HFF-Myc (cell line): ENCODE measurements around the gene BOLA2B.

Source experiments
- DNase-seq: peaks from one replicate; pipeline ENCODE4 v3.0.0-alpha.2; 2011; ENCODE audit warnings: low read depth; ENCODE audit errors: extremely low read depth
- H3K4me3 ChIP-seq: replicated peaks from 2 replicates; pipeline ENCODE4 v1.5.1; 2011; ENCODE audit warnings: low read depth, mild to moderate bottlenecking, control low read depth, low read length
- TF ChIP-seq, protein P1 (sequence below): IDR thresholded peaks from 2 replicates; pipeline ENCODE4 v1.5.1; 2012; ENCODE audit warnings: mild to moderate bottlenecking, low read depth, low read length, control low read depth; ENCODE audit errors: missing control alignments

The BOLA2B gene

DNA sequence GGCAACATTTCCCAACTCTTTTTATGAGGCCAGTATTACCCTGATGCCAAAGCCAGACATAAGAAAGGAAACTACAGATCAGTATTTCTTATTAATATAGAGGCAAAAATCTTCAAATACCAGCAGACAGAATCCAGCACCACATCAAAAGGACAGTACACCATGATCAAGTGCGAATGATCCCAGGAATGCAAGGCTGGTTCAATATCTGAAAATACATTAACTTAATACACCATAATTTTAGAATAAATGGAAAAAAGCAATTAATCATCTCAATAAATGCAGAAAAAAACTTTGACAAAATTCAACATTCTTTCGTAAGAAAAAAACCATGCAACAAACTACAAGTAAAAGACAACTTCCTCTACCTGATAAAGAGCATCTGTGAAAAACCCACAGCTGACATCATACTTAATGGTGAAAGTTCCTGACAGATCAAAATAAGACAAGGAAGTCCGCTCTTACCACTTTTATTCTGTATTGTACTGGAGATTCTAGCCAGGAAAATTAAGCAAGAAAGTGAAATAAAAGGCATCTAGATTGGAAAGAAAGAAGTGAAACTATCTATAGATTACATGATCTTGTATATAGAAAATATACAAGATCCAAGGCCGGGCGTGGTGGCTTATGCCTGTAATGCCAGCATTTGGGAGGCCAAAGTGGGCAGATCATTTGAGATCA, 44.1 kb downstream of the BOLA2B start:
- TF ChIP-seq, protein P1, sequence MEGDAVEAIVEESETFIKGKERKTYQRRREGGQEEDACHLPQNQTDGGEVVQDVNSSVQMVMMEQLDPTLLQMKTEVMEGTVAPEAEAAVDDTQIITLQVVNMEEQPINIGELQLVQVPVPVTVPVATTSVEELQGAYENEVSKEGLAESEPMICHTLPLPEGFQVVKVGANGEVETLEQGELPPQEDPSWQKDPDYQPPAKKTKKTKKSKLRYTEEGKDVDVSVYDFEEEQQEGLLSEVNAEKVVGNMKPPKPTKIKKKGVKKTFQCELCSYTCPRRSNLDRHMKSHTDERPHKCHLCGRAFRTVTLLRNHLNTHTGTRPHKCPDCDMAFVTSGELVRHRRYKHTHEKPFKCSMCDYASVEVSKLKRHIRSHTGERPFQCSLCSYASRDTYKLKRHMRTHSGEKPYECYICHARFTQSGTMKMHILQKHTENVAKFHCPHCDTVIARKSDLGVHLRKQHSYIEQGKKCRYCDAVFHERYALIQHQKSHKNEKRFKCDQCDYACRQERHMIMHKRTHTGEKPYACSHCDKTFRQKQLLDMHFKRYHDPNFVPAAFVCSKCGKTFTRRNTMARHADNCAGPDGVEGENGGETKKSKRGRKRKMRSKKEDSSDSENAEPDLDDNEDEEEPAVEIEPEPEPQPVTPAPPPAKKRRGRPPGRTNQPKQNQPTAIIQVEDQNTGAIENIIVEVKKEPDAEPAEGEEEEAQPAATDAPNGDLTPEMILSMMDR = no peak
- no peak overlapping the region for H3K4me3 ChIP-seq
- DNase-seq = no peak

- TF ChIP-seq, protein P1 = no peak
- no peak for DNase-seq
- no peak overlapping the region for H3K4me3 ChIP-seq
Measured at GRCh38 chr16:30147843-30148510, 45.5 kb downstream of the BOLA2B start.

DNA sequence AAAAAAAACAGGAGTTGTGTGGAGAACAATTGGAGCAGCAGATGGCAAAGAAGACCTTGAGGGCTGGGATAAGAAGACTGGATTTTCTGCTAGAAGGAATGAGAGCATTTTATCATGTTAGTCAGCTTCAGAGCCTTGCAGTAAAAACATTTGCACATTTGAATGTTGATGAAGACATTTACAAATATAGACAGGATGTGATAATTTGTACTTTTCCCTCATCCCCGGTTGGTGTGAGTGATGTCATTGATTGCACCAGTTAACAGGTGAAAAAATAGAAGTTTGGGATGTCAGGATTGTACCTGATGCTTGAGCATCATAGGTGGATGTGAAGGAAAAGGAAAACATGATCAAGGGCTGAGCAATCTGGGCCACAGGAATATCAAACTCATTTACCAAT, 47.8 kb downstream of the BOLA2B start:
- TF ChIP-seq, protein P1 = no peak

GRCh38 chr16:30144917-30145316, 48.5 kb downstream of the BOLA2B start:
- TF ChIP-seq, protein P1 = no peak
- no peak for DNase-seq
- no peak overlapping the region for H3K4me3 ChIP-seq

More for the DNA sequence above, 47.8 kb downstream of the BOLA2B start:
- H3K4me3 ChIP-seq = no peak overlapping the region
- no peak for DNase-seq

GRCh38 chr16:30144017-30144416, 49.4 kb downstream of the BOLA2B start:
- TF ChIP-seq, protein P1 = no peak
- no peak overlapping the region for H3K4me3 ChIP-seq
- no peak for DNase-seq

DNA sequence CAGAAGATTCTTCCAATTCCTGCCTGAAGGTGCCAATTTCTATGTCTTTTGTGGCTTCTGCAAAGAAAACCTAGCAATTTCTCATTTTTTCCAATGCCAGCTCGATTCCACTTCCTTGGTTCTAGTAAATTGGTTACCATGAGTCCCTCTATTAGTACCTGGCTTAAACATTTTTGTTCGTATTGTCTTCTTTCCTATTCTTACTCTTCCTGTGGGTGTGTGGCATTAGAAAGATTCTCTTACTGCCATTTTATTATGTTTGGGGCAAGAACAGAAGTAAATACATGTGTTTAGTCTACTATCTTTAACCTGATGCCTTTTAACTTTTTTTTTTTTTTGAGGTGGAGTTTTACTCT, 50.1 kb downstream of the BOLA2B start:
- H3K4me3 ChIP-seq = no peak overlapping the region
- no peak for DNase-seq
- TF ChIP-seq, protein P1 = no peak
